ENCODE data around the gene LMAN2L.

- TF ChIP-seq EZH2phosphoT487 (IDR thresholded peaks at IDR 0.05; ENCODE audit: borderline replicate concordance, low read length), result no peak
- no peak for TF ChIP-seq CTCF (IDR thresholded peaks at IDR 0.05; ENCODE audit: low read depth, low read length, poor library complexity, severe bottlenecking)
Observed at GRCh38 chr2:96680561-96681141, 59.2 kb downstream of the LMAN2L start.

Data from DOHH2 (cell line).